ENCODE data around the gene IBSP. TPM values are rescaled to one million over a fixed set of nuclear protein-coding genes. Genes with fewer than 3 reads are reported as not detected.

IBSP gene
- total RNA-seq, 6 donors from 2014 or later: not detected

DNA sequence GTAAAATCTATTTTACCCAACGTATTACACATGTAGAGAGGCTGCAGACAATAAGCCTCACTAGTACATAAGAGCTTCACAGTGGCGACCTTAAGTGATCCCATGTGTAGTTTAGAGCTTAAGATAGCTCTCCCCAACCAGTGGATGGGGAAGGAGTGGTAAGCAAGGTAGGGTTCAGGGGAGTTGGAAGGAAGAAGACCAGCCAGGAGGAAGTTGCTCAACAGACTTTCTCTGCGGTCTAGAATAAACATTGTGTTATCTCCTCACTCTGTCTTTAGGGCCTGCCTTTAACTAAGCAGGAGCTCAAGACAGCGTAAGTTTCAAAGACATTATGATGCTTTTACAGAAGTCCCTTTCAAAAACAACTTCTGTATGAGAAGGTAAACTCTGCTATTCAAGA lies 50.3 kb downstream of the IBSP start:
- peak overlapping the region in 1 of 4 donors; percentile 4 for H3K27ac ChIP-seq
- H3K9me3 ChIP-seq: no peaks in the 10 kb centered on the region
- peaks cover 3 to 14% (median 12%) of the 10 kb centered on the region in 4 donors for H3K4me1 ChIP-seq
- WGBS, 2 donors: 30 to 31% methylated on average over 4 of the region's 4 CpGs
- H3K27me3 ChIP-seq: no peaks in the 10 kb centered on the region
- no peak overlapping the region for H3K4me3 ChIP-seq
- ATAC-seq (ENCODE audit: low FRiP score in 2 of 2) (peak in 1 of 2 donors; percentile 38), DNase-seq (no peak)
- H3K36me3 ChIP-seq: no peaks in the 10 kb centered on the region
- TF ChIP-seq, protein P1, sequence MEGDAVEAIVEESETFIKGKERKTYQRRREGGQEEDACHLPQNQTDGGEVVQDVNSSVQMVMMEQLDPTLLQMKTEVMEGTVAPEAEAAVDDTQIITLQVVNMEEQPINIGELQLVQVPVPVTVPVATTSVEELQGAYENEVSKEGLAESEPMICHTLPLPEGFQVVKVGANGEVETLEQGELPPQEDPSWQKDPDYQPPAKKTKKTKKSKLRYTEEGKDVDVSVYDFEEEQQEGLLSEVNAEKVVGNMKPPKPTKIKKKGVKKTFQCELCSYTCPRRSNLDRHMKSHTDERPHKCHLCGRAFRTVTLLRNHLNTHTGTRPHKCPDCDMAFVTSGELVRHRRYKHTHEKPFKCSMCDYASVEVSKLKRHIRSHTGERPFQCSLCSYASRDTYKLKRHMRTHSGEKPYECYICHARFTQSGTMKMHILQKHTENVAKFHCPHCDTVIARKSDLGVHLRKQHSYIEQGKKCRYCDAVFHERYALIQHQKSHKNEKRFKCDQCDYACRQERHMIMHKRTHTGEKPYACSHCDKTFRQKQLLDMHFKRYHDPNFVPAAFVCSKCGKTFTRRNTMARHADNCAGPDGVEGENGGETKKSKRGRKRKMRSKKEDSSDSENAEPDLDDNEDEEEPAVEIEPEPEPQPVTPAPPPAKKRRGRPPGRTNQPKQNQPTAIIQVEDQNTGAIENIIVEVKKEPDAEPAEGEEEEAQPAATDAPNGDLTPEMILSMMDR (IDR thresholded peaks at IDR 0.05): no peak
- TF ChIP-seq EP300 (IDR thresholded peaks at IDR 0.05): no peak
- no peak for TF ChIP-seq POLR2AphosphoS5 (IDR thresholded peaks at IDR 0.05)
- TF ChIP-seq POLR2A (IDR thresholded peaks at IDR 0.05): no peak

DNA sequence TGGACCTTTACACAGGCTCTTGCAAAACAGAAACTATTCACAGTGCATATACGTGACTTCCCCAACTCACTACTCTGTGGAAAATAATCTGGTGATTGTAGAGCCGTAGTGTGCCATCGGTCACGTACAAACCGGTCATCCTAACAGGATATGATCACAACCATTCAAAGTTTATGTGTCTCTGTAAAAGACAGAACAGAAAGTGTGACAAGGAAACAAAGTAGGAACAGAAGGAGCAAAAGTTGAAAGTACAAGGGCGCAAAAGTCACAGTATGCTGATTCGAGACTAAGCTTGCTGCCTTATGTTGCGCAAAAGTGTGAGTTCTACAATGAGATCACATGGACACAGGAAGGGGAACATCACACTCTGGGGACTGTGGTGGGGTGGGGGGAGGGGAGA lies 52.0 kb downstream of the IBSP start:
- DNase-seq: peak in 1 of 2 donors; percentile 32
- Histone ChIP-seq H3K27ac (peak overlapping the region in 3 of 4 donors; percentile 61 to 77 (median 73)), H3K36me3 (no peaks in the 10 kb centered on the region), H3K4me1 (peaks cover 3 to 14% (median 12%) of the 10 kb centered on the region in 4 donors), H3K27me3 (no peaks in the 10 kb centered on the region), H3K9me3 (no peaks in the 10 kb centered on the region), H3K4me3 (no peak overlapping the region)
- TF ChIP-seq POLR2A (IDR thresholded peaks at IDR 0.05): no peak
- TF ChIP-seq POLR2AphosphoS5 (IDR thresholded peaks at IDR 0.05): no peak
- TF ChIP-seq, protein P1 (IDR thresholded peaks at IDR 0.05): no peak
- TF ChIP-seq EP300 (IDR thresholded peaks at IDR 0.05): peak in 1 of 4 donors; percentile 20
- peak; percentile 64 to 77 for ATAC-seq (ENCODE audit: low FRiP score in 2 of 2)
- WGBS, 2 donors: 72 to 85% methylated on average over 8 of the region's 8 CpGs

DNA sequence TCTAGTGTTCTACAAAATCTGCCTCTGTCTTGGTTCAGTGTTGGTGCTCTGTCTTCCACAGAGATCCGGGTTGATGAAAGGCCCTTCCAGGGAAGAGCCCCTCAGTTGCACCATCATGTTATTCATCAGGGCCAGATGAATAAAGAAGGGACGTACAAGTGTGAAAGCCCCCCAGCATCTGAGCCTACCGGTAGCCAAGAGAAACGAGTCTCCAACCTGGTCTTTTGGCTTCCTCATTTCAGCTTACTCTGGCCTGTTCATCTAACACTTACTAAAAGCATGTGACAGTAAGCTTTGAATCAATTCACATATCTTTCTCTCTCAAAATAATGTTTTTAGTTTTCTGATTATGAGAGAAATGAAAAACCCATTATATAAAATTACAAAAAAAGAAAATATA lies 52.6 kb downstream of the IBSP start:
- Histone ChIP-seq H3K9me3 (no peaks in the 10 kb centered on the region), H3K36me3 (no peaks in the 10 kb centered on the region), H3K4me1 (peaks cover 3 to 14% (median 12%) of the 10 kb centered on the region in 4 donors), H3K27ac (peak overlapping the region in 1 of 4 donors; percentile 44), H3K4me3 (no peak overlapping the region), H3K27me3 (no peaks in the 10 kb centered on the region)
- ATAC-seq (ENCODE audit: low FRiP score in 2 of 2): no peak
- TF ChIP-seq, protein P1 (IDR thresholded peaks at IDR 0.05): no peak
- TF ChIP-seq EP300 (IDR thresholded peaks at IDR 0.05) (no peak), POLR2AphosphoS5 (IDR thresholded peaks at IDR 0.05) (no peak), POLR2A (IDR thresholded peaks at IDR 0.05) (no peak)
- 72 to 74% methylated on average over 4 of the region's 4 CpGs for WGBS, 2 donors
- DNase-seq: no peak

DNA sequence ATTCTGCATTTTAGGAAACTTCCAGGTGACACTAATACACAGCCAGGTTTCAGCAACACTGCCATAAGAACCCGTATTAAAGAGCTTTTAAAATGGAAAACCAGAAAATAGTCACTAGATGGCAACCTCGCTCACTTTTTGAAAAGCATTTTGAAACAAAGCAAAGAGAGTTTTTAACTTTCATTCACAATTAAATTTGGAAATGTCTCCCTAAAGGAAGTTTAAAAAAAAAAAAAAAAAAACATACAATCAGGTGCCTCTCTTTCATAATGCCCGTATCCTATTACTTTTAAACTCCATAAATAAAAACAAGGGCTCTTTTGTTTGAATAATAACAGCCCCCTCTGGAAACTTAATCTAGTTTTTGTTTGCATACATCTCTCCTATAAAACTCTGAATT lies 53.8 kb downstream of the IBSP start:
- no peak for ATAC-seq (ENCODE audit: low FRiP score in 2 of 2)
- no peak for DNase-seq
- Histone ChIP-seq H3K9me3 (no peaks in the 10 kb centered on the region), H3K27me3 (no peaks in the 10 kb centered on the region), H3K36me3 (no peaks in the 10 kb centered on the region), H3K4me3 (no peak overlapping the region), H3K27ac (no peak overlapping the region), H3K4me1 (peaks cover 3 to 14% (median 12%) of the 10 kb centered on the region in 4 donors)
- 2 to 6% methylated on average over 3 of the region's 3 CpGs for WGBS, 2 donors
- TF ChIP-seq POLR2AphosphoS5 (IDR thresholded peaks at IDR 0.05): no peak
- TF ChIP-seq, protein P1 (IDR thresholded peaks at IDR 0.05): peak in 5 of 6 experiments; percentile 16 to 41 (median 32)

DNA sequence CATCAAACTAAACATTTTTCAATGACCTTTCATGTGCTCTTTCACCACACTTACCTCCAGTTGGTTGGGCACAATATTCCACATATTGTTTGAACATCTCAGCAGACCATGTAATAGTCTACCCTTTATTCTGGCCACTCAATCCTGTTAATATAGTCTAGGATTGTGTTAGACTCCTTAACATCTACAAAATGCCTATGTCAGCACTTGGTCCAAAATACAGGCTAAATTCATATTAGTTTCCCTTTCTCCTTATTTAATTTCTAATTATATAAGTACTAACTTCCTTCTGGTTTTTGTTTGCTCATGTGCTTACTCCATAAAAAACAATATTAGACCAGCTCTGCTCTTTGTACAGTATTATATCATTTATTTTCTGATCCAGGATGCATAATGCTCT lies 54.5 kb downstream of the IBSP start:
- DNase-seq (no peak), ATAC-seq (ENCODE audit: low FRiP score in 2 of 2) (no peak)
- Histone ChIP-seq H3K4me1 (peaks cover under 1 to 10% (median 9%) of the 10 kb centered on the region in 4 donors), H3K36me3 (no peaks in the 10 kb centered on the region), H3K27me3 (no peaks in the 10 kb centered on the region), H3K27ac (no peak overlapping the region), H3K9me3 (no peaks in the 10 kb centered on the region), H3K4me3 (no peak overlapping the region)
- TF ChIP-seq POLR2AphosphoS5 (IDR thresholded peaks at IDR 0.05): no peak

Measured in upper lobe of left lung (tissue), 6 donors.